Activated CD8-positive, alpha-beta memory T cell treated with anti-CD3 and anti-CD28 coated beads, Interleukin-2, amount 50 U/mL, for 24 hours (primary cell): ENCODE results near the gene CERS6.

Source experiments
- DNase-seq: peaks from one replicate; pipeline ENCODE4 v3.0.0-alpha.2; 2020; ENCODE audit errors: extremely low read depth

CERS6 gene

GRCh38 chr2:168602379-168602778, 146.3 kb downstream of the CERS6 start:
- no peak for DNase-seq

- DNase-seq: no peak
Observed at GRCh38 chr2:168602846-168603401, 146.9 kb downstream of the CERS6 start.

- DNase-seq: no peak
Observed at GRCh38 chr2:168603439-168603961, 147.4 kb downstream of the CERS6 start.

DNA sequence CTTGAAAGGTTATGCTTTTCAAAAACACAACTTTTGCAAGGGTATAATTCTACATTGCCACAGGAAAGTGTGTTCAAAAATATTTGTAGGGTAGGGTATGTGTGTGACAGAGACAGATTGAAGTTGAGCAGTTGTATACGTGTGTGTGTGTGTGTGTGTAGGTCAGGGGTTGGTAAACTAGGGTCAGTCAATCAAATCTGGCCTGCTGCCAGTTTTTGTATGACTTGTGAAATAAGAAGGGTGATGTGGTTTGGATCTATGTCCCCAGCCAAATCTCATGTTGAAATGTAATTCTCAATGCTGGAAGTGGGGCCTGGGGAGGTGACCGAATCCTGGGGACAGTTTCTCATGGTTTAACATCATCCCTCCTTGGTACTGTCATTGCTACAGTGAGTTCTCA, 148.2 kb downstream of the CERS6 start:
- no peak for DNase-seq

GRCh38 chr2:168607992-168608391, 151.9 kb downstream of the CERS6 start:
- DNase-seq: no peak

DNA sequence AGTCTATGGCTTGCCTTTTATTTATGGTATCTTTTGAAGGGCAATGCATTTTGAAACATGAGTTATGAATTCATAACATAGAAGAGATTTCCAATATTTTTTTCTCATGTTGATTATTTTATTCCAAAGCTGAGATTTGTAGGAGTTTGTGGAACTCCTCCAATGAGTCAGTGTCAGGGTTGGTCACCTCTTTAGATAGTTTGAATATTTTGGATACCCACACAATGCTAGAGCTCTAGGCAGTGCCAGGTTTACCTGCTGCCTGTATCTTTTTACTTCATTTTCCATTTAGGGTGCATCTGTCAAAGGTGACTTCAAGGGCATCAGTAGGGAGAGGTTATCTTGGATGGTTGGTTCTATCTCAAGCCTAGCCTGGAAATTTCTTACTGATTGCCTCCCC, 152.7 kb downstream of the CERS6 start:
- DNase-seq: no peak

DNA sequence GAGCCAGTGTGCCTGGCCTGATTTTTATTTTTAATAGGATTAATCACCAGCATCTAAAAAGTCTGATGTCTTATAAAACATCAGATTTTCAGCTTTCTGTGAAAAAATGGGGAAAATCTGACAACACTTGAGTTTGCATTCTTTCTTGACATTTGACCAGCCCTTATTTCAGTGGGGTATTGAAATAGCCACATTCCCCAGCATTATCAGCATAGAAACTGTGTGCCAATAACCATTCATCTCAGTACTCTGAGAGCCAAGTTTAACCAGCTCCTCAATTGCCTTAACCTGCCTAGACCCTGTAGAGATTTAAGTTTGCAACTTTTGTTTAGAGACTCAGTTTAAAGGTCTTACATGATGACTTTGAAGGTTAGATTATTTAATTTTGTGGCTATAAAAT, 155.0 kb downstream of the CERS6 start:
- DNase-seq: no peak

DNA sequence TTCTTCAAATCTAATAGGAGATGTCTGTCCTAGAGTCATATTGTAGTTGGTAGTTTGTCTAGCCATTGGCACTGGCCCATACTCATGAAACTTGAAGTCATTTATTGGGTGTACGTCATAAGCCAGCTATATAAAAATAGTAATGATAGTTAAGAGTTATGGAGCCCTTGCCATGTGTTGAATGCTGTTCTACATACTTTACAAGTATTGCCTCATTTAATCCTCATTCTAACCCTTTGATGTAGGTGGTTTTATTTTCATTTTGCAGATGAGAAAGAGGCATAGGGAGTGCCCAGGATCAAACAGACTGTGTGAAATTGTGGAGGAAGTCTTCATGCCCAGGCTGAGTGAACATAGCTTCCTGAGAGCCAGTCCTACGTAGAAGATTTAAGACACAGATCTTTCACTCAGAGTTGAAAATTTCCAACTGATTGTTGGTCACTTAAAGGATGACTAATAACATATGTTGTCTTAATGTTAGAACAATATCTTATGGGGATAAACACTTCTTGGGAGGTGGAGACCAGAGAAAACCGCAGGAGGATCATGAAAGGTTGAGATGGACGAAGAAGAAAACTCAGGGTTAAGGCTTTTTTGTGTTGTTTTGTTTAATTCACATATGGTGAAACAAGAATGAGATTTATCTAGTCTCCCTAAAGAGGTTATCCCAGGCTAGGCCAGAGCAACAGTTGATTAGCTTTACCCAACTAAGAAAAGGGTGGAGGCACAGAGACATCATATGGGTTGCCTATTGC, 156.0 kb downstream of the CERS6 start:
- DNase-seq: no peak

DNA sequence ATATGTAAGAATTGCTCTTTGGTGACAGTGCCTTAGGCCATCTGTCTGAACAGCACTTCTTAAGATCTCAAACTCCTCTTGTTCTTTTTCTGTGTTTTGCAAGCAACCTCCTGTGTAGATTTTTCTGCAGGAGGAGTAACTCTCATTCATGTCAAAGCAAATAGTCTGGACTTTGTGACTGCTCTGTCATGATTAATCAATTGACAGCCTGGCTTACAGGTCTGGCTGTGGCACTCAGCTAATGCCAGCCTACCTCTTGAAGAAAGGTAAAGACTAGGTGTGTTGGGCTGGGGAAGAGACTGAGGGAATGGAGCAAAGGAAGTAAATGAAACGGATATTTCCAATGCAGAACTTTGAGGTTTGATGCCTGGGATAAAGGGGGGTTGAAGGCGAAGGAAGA, 156.6 kb downstream of the CERS6 start:
- DNase-seq: no peak

DNA sequence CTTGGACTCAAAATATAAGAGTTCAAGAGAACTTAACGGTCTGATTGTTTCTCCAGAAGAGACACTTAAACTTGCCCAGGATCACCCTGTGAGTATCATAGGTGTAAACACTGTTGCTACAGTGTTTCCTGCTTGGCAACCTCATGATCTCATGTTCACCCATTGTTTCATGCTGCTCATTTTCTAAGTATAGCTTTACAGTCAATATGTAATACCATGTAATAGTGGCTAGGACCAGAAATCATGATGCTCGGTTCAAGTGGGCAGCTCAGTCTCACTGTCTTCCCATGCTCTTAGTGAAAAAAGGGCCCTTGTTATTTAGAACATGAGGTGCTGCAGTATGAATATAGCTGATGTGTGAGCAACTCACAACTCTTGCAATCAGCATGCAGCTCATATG, 157.5 kb downstream of the CERS6 start:
- no peak for DNase-seq

DNA sequence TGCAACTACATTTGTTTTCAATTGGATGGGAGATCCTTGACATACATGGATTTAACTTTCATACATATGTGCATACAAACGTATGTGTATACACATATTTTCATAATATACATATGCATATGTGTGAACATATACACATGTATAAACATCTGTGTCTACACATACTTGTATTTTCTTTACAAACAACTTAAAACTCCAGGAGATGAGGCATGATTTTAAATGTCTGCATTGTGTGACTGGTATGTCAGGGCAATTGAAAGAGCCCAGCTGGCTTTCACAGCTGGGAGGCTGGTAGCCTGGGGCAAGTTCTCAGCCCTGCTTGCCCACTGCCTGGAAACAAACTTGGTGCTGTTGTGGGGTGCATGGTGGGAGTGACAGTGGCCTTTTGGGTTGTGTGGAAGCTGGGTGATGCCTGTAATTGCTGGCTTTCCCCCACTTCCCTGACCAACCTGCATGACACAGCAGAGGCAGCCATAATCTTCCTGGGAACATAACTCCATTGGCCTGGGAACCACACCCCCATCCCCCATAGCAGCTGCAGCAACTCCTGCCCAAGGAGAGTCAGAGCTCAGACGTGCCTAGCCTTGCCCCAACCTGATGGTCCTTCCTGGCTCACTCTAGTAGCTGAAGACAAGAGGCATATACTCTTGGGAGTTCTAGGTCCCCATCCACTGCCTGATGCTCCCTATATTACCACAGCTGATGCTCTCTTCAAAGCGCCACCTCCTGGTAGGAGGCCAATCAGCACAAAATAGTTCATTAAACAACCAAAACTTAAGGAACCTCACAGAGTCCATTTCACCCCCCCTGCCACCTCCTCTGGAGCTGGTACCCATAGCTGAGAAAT, 158.3 kb downstream of the CERS6 start:
- no peak for DNase-seq

DNA sequence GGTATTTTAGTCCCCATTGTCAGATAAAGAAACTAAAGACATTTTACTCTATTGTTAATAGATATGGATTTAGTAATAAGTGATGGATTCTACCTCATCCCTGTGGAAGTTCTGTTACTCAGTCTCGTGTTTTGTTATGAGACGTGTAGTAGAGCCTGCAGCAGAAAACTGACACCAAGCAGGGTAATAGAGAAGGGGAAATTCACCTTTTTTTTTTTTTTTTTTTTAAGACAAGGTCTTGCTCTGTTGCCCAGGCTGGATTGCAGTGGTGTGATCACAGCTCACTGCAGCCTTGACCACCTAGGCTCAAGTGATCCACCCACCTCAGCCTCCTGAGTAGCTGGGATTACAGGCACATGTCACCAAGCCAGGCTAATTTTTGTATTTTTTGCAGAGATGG, 164.5 kb downstream of the CERS6 start:
- no peak for DNase-seq

DNA sequence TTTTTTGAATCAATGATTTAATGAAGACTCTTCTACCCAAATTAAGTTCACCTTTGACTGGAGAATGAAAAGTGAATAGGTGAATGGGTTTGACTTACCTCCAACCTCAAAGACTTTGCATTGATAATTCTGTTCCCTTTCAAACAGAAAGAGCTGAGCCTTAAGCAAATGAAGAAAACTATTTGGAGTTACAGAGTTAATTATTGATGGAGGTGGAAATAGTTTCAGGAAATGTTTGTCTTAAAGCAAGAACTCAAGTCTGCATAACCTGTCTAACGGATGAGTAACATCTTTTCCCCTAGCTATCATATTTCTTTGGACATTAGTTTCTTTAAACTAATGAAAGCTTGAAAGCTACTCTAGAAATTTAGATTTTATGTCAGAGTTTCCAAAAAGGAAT, 166.5 kb downstream of the CERS6 start:
- no peak for DNase-seq

- DNase-seq: no peak
Observed at GRCh38 chr2:168624028-168624427, 168.0 kb downstream of the CERS6 start.

DNA sequence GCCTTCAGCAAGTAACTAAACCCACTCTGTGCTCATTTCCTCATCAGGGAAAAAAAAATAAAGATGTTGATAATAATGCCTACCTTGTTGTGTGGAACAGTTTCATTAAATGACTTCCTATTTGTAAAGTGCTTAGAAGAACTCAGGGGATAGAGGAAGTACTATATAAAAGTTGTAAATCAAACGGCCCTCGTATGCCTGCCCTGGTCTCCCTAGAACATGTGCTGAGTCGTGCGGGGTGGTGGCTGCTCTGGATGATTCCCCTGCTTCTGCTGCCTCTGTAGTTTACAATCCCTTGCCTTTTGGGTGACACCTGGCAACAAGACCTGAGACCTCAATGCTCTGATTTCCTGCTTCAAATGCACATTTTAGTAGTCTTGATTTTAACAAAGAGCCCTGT, 170.0 kb downstream of the CERS6 start:
- DNase-seq: no peak

GRCh38 chr2:168626647-168627046, 170.6 kb downstream of the CERS6 start:
- no peak for DNase-seq

DNA sequence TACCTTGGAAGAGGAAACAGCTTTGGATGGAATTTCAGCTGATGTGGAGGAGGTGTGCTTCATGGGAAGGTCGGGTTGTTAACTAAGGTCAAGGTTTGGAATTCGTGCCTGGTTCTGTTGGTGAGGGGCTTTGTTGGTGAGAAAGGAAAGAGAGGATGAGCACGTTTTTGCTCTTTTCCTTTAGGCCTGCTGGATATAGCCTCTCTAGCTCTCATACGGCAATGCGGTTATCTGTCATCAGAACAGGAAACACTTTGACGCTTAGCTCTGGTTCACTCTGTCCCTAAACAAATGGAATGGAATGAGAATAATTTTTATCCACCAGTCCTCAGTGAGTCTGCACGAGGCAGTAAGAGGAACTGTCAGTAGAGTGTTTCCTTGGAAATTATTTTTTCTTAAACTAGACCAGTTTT, 176.6 kb downstream of the CERS6 start:
- DNase-seq: no peak

DNA sequence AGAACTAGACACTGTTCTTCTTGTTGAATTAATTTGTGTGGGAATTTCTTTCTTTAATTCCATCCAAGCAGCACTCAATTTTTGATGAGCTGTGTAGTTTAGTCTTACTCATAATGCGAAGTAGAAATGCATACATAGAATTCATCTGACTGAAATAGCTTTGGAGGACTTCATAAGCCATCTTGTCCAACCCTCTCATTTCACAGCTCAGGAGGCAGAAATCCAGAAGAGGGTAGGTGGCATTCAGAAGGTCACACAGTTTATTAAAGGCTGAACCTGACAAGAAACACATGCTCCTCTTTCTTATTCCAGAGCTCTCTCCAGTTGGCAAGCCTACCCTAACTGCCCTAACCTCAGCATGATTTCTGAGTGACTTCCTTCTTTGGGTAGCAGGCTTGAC, 177.1 kb downstream of the CERS6 start:
- DNase-seq: no peak

GRCh38 chr2:168633895-168634294, 177.8 kb downstream of the CERS6 start:
- DNase-seq: no peak

DNA sequence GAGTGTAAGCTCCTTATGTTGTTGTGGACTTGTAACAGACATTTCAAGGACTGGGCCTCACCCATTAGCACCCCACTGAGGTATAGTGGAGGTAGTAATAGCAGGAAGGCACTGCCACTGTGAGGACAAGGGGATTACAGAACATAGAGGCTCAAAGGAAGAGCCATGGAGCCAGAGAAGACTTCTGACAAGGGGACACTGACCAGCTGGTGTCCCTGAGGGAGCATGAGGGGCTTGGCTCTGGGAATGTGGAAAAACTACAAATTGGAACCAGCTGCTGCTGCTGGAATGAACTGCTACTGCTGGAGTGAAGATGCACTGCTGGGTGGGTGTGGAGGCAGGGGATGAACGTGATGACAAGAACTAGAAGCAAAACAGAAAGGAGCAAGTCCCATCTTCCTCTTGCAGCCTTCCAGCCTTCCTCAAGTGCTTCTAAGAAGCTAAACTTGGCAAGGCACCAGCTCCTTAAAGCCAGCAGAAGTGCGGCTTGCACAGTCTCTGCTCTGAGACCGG, 179.0 kb downstream of the CERS6 start:
- DNase-seq: no peak

GRCh38 chr2:168639018-168639417, 182.9 kb downstream of the CERS6 start:
- DNase-seq: no peak

DNA sequence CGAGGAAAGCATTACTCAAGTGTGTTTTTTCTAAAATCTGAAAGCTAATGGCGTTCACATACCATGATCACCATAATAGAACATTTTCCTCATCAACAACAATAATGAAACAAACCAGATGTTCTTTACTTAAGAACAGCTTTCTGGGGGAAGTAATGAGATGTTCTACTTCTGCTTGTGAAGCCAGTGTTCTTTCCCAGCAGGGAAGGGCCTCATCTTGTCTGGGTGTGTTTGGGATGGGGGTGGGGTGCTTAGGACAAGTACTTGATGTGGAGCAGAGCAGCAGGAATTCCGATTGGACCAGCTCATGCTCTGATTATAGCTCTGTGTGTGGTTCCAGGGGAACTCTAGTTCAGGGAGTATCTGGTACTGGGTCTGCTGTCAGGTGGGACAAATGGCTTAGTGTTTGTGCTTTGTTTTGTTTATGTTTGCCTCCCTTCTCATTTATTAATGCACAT, 183.4 kb downstream of the CERS6 start:
- DNase-seq: no peak
